CD4-positive, alpha-beta T cell (primary cell): ENCODE data around the gene SEMA6D. TPM values are rescaled to one million over a fixed set of nuclear protein-coding genes. Genes with fewer than 3 reads are reported as not detected.

Source experiments
- ATAC-seq: fragments of 200-7000 bp; cut with Tn5 transposase; one replicate; pipeline ENCODE4 v1.10.0; 2022; ENCODE audit warnings: mild to moderate bottlenecking; ENCODE audit not compliant: poor library complexity
- CTCF ChIA-PET: fragments of 350-600 bp; sonication (Branson Sonifier 250); formaldehyde crosslinking; loops from one replicate; lab custom pipeline; 2021; ENCODE audit warnings: antibody characterized with exemption, inconsistent platforms; lab: Charles Lee
- POLR2A ChIA-PET: fragments of 350-600 bp; sonication (Branson Sonifier 250); formaldehyde crosslinking; loops from one replicate; lab custom pipeline; 2021; ENCODE audit warnings: antibody characterized with exemption, inconsistent platforms; lab: Charles Lee
- DNase-seq, 14 experiments: peaks; one replicate each; pipeline ENCODE4 v3.0.0-alpha.2; 2013 to 2020; ENCODE audit warnings: mixed read lengths in 2 of 14
- H3K27ac ChIP-seq, 2 donors: one replicate each; pipeline versions ENCODE4 v1.5.1 to v1.7.0; 2013; ENCODE audit warnings: low read length in 2 of 2, low read depth in 1 of 2, mild to moderate bottlenecking in 1 of 2
- H3K27me3 ChIP-seq, 2 experiments: 1 replicate in 1 of 2; 2 replicates in 1 of 2; pipeline versions ENCODE4 v1.6.1 to v1.7.0; 2013; ENCODE audit warnings: low read length in 2 of 2, control low read depth in 1 of 2, mild to moderate bottlenecking in 1 of 2, moderate library complexity in 1 of 2; ENCODE audit not compliant: insufficient read depth in 2 of 2, control insufficient read depth in 1 of 2
- H3K36me3 ChIP-seq: one replicate; pipeline ENCODE4 v1.6.1; 2013; ENCODE audit warnings: low read length, control low read depth; ENCODE audit not compliant: insufficient read depth
- H3K4me1 ChIP-seq: one replicate; pipeline ENCODE4 v1.6.1; 2013; ENCODE audit warnings: low read length, control low read depth; ENCODE audit not compliant: insufficient read depth
- H3K4me3 ChIP-seq: one replicate; pipeline ENCODE4 v1.5.1; 2013; ENCODE audit warnings: mild to moderate bottlenecking, low read length, moderate library complexity
- H3K9me3 ChIP-seq, 2 experiments: 1 replicate in 1 of 2; 2 replicates in 1 of 2; pipeline versions ENCODE4 v1.6.1 to v1.7.0; 2013; ENCODE audit warnings: low read length in 2 of 2, mild to moderate bottlenecking in 2 of 2, control low read depth in 1 of 2, moderate library complexity in 1 of 2; ENCODE audit not compliant: control insufficient read depth in 1 of 2, insufficient read depth in 1 of 2
- H3K27ac Mint-ChIP-seq: one replicate; pipeline ENCODE4 v1.8.0; 2020; ENCODE audit warnings: mixed read lengths
- H3K27me3 Mint-ChIP-seq: one replicate; pipeline ENCODE4 v1.8.0; 2021; ENCODE audit warnings: mixed read lengths
- H3K36me3 Mint-ChIP-seq: one replicate; pipeline ENCODE4 v1.8.0; 2021; ENCODE audit warnings: low read depth, mixed read lengths
- H3K4me1 Mint-ChIP-seq: one replicate; pipeline ENCODE4 v1.8.0; 2021; ENCODE audit warnings: low read depth, mixed read lengths
- H3K4me3 Mint-ChIP-seq: one replicate; pipeline ENCODE4 v1.8.0; 2020; ENCODE audit warnings: mild to moderate bottlenecking, mixed read lengths
- H3K9me3 Mint-ChIP-seq: one replicate; pipeline ENCODE4 v1.8.0; 2020; ENCODE audit warnings: mixed read lengths
- intact Hi-C, 2 experiments: fragments of 100-400 bp; cut with DNase I in 1 of 2; cut with micrococcal nuclease in 1 of 2; formaldehyde crosslinking; loops; one replicate each; pipeline versions ENCODE4 v1.15.1 to v1.9.0; 2023 to 2025; cut with DNase I, micrococcal nuclease
- total RNA-seq, 174 experiments: library from RNA in 2 of 174; stranded (reverse) in 2 of 174; gene quantifications; one replicate each; pipeline ENCODE4 v1.2.3 and lab custom pipeline; 2021 to 2026
- TF ChIP-seq, protein P1 (sequence below): fragments of 200-600 bp; IDR thresholded peaks from one replicate; pipeline ENCODE4 v1.8.0; 2022; ENCODE audit warnings: antibody characterized with exemption, mild to moderate bottlenecking

SEMA6D gene
- total RNA-seq, 2 experiments from 2014 or later, result not detected

- no peaks in the 10 kb centered on the region for H3K36me3 Mint-ChIP-seq
- ChIA-PET CTCF (no interaction called here), POLR2A (no interaction called here)
- intact Hi-C loops, result loop anchor here in 1 of 2 experiments (5.0 kb wide), 1 partner anchor 644 kb away; no protein-coding TSS in a partner anchor
- ATAC-seq, result no peak
- H3K4me1 ChIP-seq, result no peaks in the 10 kb centered on the region
- H3K27ac ChIP-seq, result no peak overlapping the region
- peaks cover 18% of the 10 kb centered on the region for H3K27me3 Mint-ChIP-seq
- no peak overlapping the region for H3K27ac Mint-ChIP-seq
- no peaks in the 10 kb centered on the region for H3K4me1 Mint-ChIP-seq
- H3K4me3 Mint-ChIP-seq, result no peak overlapping the region
- no peaks in the 10 kb centered on the region for H3K9me3 ChIP-seq
- H3K36me3 ChIP-seq, result no peaks in the 10 kb centered on the region
- H3K27me3 ChIP-seq, result peaks cover 0 to 5% of the 10 kb centered on the region in 2 experiments
- H3K4me3 ChIP-seq, result no peak overlapping the region
- H3K9me3 Mint-ChIP-seq, result no peaks in the 10 kb centered on the region
- no peak for DNase-seq
- TF ChIP-seq, protein P1, sequence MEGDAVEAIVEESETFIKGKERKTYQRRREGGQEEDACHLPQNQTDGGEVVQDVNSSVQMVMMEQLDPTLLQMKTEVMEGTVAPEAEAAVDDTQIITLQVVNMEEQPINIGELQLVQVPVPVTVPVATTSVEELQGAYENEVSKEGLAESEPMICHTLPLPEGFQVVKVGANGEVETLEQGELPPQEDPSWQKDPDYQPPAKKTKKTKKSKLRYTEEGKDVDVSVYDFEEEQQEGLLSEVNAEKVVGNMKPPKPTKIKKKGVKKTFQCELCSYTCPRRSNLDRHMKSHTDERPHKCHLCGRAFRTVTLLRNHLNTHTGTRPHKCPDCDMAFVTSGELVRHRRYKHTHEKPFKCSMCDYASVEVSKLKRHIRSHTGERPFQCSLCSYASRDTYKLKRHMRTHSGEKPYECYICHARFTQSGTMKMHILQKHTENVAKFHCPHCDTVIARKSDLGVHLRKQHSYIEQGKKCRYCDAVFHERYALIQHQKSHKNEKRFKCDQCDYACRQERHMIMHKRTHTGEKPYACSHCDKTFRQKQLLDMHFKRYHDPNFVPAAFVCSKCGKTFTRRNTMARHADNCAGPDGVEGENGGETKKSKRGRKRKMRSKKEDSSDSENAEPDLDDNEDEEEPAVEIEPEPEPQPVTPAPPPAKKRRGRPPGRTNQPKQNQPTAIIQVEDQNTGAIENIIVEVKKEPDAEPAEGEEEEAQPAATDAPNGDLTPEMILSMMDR, result no peak
Observed at GRCh38 chr15:47708161-47708980, 8.9 kb upstream of the SEMA6D start.

DNA sequence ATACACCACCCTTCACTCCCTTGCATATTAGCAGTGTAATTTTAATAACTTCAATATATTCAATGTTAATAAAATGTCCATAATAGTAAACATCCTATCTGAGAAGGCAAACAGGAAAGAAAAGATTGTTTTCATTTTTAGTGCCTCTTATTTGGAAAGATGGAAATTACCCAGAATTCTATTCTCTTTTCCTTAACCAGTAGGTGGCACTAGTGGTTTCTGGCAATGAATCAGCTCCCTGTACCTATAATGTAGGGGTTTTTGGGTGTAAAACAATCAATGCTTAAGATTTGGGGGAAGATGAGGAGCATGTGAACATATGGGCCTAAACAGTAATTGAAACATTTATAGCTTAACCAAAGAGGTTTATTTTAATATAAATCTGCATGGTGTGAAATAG lies 5.7 kb upstream of the SEMA6D start:
- no peak overlapping the region for H3K4me3 ChIP-seq
- intact Hi-C loops, result no loop called here
- ATAC-seq (no peak), DNase-seq (no peak)
- H3K36me3 ChIP-seq, result no peaks in the 10 kb centered on the region
- H3K4me1 ChIP-seq, result no peaks in the 10 kb centered on the region
- no peaks in the 10 kb centered on the region for H3K4me1 Mint-ChIP-seq
- ChIA-PET POLR2A (no interaction called here), CTCF (interaction anchor here (1.7 kb wide), 1 partner anchor 10 kb away, joined by 5 read pairs; no protein-coding TSS in a partner anchor)
- peaks cover 0 to 23% of the 10 kb centered on the region in 2 experiments for H3K27me3 ChIP-seq
- H3K27ac Mint-ChIP-seq, result no peak overlapping the region
- TF ChIP-seq, protein P1, result no peak
- H3K4me3 Mint-ChIP-seq, result no peak overlapping the region
- H3K36me3 Mint-ChIP-seq, result no peaks in the 10 kb centered on the region
- H3K9me3 ChIP-seq, result no peaks in the 10 kb centered on the region
- H3K9me3 Mint-ChIP-seq, result no peaks in the 10 kb centered on the region
- H3K27me3 Mint-ChIP-seq, result peaks cover 48% of the 10 kb centered on the region
- H3K27ac ChIP-seq, result no peak overlapping the region

- TF ChIP-seq, protein P1, result no peak
- H3K4me1 Mint-ChIP-seq, result peaks cover 7% of the 10 kb centered on the region
- Histone ChIP-seq H3K27me3 (peaks cover 10 to 49% of the 10 kb centered on the region in 2 experiments), H3K9me3 (peaks cover 0 to 14% of the 10 kb centered on the region in 2 experiments), H3K36me3 (no peaks in the 10 kb centered on the region), H3K4me3 (no peak overlapping the region), H3K27ac (no peak overlapping the region), H3K4me1 (no peaks in the 10 kb centered on the region)
- ATAC-seq (no peak), DNase-seq (no peak)
- ChIA-PET POLR2A (no interaction called here), CTCF (no interaction called here)
- H3K27me3 Mint-ChIP-seq, result peaks cover 66% of the 10 kb centered on the region
- no peaks in the 10 kb centered on the region for H3K36me3 Mint-ChIP-seq
- no peak overlapping the region for H3K27ac Mint-ChIP-seq
- intact Hi-C loops, result no loop called here
- H3K9me3 Mint-ChIP-seq, result no peaks in the 10 kb centered on the region
- no peak overlapping the region for H3K4me3 Mint-ChIP-seq
Observed at GRCh38 chr15:47715402-47715801, 1.9 kb upstream of the SEMA6D start.
